ENCODE results near the gene APLP1.
"Not testable (repeated sequence)": the region's sequence is repeated elsewhere in the genome, so short reads cannot be mapped to it uniquely, and the experiment has no call there.

The APLP1 gene

GRCh38 chr19:35889370-35890112, 21.2 kb downstream of the APLP1 start:
- DNase-seq (ENCODE audit: low spot score): no peak
- in situ Hi-C loops (cut with MboI; ENCODE audit: low sequenced_read_pairs, unreplicated experiment): loop anchor here (10.0 kb wide), 1 partner anchor 45 kb away; the partner anchor contains the start of gene LRFN3
- TF ChIP-seq, protein P1, sequence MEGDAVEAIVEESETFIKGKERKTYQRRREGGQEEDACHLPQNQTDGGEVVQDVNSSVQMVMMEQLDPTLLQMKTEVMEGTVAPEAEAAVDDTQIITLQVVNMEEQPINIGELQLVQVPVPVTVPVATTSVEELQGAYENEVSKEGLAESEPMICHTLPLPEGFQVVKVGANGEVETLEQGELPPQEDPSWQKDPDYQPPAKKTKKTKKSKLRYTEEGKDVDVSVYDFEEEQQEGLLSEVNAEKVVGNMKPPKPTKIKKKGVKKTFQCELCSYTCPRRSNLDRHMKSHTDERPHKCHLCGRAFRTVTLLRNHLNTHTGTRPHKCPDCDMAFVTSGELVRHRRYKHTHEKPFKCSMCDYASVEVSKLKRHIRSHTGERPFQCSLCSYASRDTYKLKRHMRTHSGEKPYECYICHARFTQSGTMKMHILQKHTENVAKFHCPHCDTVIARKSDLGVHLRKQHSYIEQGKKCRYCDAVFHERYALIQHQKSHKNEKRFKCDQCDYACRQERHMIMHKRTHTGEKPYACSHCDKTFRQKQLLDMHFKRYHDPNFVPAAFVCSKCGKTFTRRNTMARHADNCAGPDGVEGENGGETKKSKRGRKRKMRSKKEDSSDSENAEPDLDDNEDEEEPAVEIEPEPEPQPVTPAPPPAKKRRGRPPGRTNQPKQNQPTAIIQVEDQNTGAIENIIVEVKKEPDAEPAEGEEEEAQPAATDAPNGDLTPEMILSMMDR (IDR thresholded peaks at IDR 0.05; ENCODE audit: borderline replicate concordance, control extremely low read depth, extremely low read depth, insufficient read depth, missing control alignments): no peak

DNA sequence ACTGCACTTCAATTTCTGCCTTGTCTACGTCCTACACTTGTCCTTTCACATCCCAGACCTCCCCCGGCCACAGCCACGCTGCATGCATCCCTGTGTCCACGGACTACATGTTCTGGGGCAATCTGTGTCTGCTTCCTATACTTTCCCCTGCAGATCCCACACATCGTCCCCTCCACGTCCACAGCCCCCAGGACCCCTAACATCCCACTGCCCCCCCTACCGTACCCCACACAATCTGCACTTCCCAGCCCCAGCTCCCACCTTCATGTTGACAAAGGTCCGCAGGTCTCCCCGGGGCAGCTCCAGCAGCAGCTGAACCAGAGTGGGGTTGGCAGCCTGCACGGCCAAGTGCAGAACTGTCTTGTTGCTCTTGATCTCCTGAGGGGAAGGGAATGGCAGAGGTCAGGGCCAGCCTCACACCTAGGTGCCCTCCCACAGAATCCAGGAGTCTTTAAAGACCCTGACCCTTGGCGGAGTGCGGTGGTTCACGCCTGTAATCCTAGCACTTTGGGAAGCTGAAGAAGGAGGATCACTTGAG, 21.8 kb downstream of the APLP1 start:
- in situ Hi-C loops (cut with MboI; ENCODE audit: low sequenced_read_pairs, unreplicated experiment): no loop called here
- no peak for DNase-seq (ENCODE audit: low spot score)
- TF ChIP-seq, protein P1 (IDR thresholded peaks at IDR 0.05; ENCODE audit: borderline replicate concordance, control extremely low read depth, extremely low read depth, insufficient read depth, missing control alignments): no peak

DNA sequence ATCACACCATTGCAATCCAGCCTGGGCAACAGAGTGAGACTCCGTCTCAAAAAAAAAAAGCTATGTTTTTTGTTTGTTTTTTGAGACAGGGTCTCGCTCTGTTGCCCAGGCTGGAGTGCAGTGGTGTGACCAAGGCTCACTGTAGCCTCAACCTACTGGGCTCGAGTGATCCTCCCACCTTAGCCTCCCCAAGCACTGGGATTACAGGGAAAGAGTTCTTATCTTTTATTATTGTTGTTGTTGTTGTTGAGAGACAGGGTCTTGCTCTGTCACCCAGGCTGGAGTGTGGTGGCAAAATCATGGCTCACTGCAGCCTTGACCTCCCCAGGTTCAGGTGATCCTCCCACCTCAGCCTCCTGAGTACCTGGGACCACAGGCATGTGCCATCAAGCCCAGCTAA, 23.4 kb downstream of the APLP1 start:
- DNase-seq (ENCODE audit: low spot score); in situ Hi-C loops (cut with MboI; ENCODE audit: low sequenced_read_pairs, unreplicated experiment): not testable (repeated sequence)

GRCh38 chr19:35894342-35894741, 26.0 kb downstream of the APLP1 start:
- no peak for DNase-seq (ENCODE audit: low spot score)
- in situ Hi-C loops (cut with MboI; ENCODE audit: low sequenced_read_pairs, unreplicated experiment): no loop called here
- TF ChIP-seq, protein P1 (IDR thresholded peaks at IDR 0.05; ENCODE audit: borderline replicate concordance, control extremely low read depth, extremely low read depth, insufficient read depth, missing control alignments): no peak

GRCh38 chr19:35895911-35896642, 27.7 kb downstream of the APLP1 start:
- in situ Hi-C loops (cut with MboI; ENCODE audit: low sequenced_read_pairs, unreplicated experiment): no loop called here
- no peak for DNase-seq (ENCODE audit: low spot score)
- TF ChIP-seq, protein P1 (IDR thresholded peaks at IDR 0.05; ENCODE audit: borderline replicate concordance, control extremely low read depth, extremely low read depth, insufficient read depth, missing control alignments): no peak

DNA sequence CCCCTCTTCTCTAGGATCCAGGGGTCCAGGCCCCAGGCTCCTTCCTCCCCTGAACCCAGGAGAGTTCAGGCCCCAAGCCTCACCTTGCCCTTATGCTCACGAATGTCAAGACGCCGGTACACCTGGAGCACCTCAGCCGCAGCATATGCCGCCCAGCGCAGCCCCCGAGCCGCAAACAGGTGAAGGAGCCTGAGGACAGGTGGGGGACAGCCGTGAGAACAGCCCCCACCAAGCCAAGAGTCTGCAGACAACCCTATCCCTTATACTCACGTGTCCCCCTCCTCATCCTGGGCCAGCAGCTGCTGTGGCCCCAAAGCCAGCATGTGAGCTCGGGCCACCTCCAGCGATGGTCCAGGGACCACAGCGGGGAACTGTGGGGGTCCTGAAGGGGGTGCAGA, 28.3 kb downstream of the APLP1 start:
- in situ Hi-C loops (cut with MboI; ENCODE audit: low sequenced_read_pairs, unreplicated experiment): no loop called here

More for the DNA sequence above, 28.3 kb downstream of the APLP1 start:
- no peak for DNase-seq (ENCODE audit: low spot score)
- TF ChIP-seq, protein P1 (IDR thresholded peaks at IDR 0.05; ENCODE audit: borderline replicate concordance, control extremely low read depth, extremely low read depth, insufficient read depth, missing control alignments): no peak
